Right atrium auricular region (tissue), 2 donors: ENCODE data around the gene DGAT2. TPM values are rescaled to one million over a fixed set of nuclear protein-coding genes. Genes with fewer than 3 reads are reported as not detected.
"Not testable (repeated sequence)": the region's sequence is repeated elsewhere in the genome, so short reads cannot be mapped to it uniquely, and the experiment has no call there.

Experiments used
- DNase-seq: peaks from one replicate; pipeline ENCODE4 v3.0.0-alpha.2; 2019; ENCODE audit warnings: low spot score
- H3K27ac ChIP-seq, 2 donors: fragments of 200-600 bp; sonication (generic); 1 replicate in 1 of 2; 2 replicates in 1 of 2; pipeline ENCODE4 v1.5.1; 2016 to 2019
- H3K27me3 ChIP-seq, 2 donors: fragments of 200-600 bp; sonication (generic); one replicate each; pipeline versions ENCODE4 v1.5.1 to v1.6.0; 2017 to 2019
- H3K36me3 ChIP-seq: fragments of 200-600 bp; sonication (generic); one replicate; pipeline ENCODE4 v1.5.1; 2016
- H3K4me1 ChIP-seq, 2 donors: fragments of 200-600 bp; sonication (generic); one replicate each; pipeline versions ENCODE4 v1.5.1 to v1.6.0; 2017 to 2019
- H3K4me3 ChIP-seq, 2 donors: fragments of 200-600 bp; sonication (generic); 1 replicate in 1 of 2; 2 replicates in 1 of 2; pipeline ENCODE4 v1.5.1; 2017 to 2019; ENCODE audit warnings: mild to moderate bottlenecking in 1 of 2, moderate library complexity in 1 of 2
- H3K9me3 ChIP-seq, 2 donors: fragments of 200-600 bp; sonication (generic); one replicate each; pipeline ENCODE4 v1.5.1; 2019
- CTCF ChIP-seq, 2 donors: fragments of 200-600 bp; sonication (generic); IDR thresholded peaks; one replicate each; pipeline ENCODE4 v1.5.1; 2019; ENCODE audit warnings: antibody characterized with exemption in 2 of 2
- total RNA-seq, 2 donors: library from RNA; depleted of rRNA; stranded (reverse); fragments of >200 nt; gene quantifications; one replicate each; pipeline ENCODE4 v1.1.0, GENCODE V29; 2016

The DGAT2 gene
- total RNA-seq, 2 donors from 2014 or later = 2.7 to 27.7 TPM

DNA sequence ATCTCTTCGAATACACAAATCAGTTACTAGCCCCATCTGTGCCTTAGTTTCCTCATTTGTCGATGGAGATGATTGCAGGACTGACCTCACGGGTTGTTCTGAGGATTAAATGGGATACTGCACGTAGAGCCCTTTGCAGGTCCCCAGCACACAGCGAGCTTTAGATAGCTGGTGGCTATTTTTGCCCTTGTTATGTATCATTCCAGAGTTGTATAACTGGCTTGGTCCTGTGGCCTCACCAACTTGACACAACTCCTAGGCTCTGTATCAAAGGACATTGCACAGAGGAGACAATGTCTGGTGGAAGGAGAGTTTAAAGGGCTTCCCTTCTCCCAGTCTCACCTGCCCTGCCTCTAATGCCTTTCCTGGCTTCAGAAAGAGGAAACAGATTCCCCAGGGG lies 22.8 kb upstream of the DGAT2 start:
- peak overlapping the region; percentile 53 to 82 for H3K27ac ChIP-seq
- no peak for DNase-seq

DNA sequence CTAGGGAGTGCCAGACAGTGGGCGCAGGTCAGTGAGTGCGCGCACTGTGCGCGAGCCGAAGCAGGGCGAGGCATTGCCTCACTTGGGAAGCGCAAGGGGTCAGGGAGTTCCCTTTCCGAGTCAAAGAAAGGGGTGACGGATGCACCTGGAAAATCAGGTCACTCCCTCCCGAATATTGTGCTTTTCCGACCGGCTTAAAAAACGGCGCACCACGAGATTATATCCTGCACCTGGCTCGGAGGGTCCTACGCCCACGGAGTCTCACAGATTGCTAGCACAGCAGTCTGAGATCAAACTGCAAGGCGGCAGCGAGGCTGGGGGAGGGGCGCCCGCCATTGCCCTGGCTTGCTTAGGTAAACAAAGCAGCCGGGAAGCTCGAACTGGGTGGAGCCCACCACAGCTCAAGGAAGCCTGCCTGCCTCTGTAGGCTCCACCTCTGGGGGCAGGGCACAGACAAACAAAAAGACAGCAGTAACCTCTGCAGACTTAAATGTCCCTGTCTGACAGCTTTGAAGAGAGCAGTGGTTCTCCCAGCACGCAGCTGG lies 19.8 kb upstream of the DGAT2 start:
- not testable (repeated sequence) for H3K27ac ChIP-seq, H3K9me3 ChIP-seq, H3K27me3 ChIP-seq, H3K36me3 ChIP-seq, H3K4me3 ChIP-seq, DNase-seq
- H3K4me1 ChIP-seq = peaks cover 0 to 14% of the 10 kb centered on the region in 2 donors

More for the DNA sequence above, 22.8 kb upstream of the DGAT2 start:
- Histone ChIP-seq H3K9me3 (no peaks in the 10 kb centered on the region), H3K4me3 (no peak overlapping the region), H3K4me1 (peaks cover 0 to 18% of the 10 kb centered on the region in 2 donors), H3K27me3 (no peaks in the 10 kb centered on the region), H3K36me3 (no peaks in the 10 kb centered on the region)
- no peak for TF ChIP-seq CTCF (IDR thresholded peaks at IDR 0.05)

- not testable (repeated sequence) for H3K4me1 ChIP-seq, H3K4me3 ChIP-seq, H3K27me3 ChIP-seq, H3K9me3 ChIP-seq, H3K36me3 ChIP-seq, H3K27ac ChIP-seq, DNase-seq
These were observed 13.6 kb upstream of the DGAT2 start for GRCh38 chr11:75754933-75755332.

DNA sequence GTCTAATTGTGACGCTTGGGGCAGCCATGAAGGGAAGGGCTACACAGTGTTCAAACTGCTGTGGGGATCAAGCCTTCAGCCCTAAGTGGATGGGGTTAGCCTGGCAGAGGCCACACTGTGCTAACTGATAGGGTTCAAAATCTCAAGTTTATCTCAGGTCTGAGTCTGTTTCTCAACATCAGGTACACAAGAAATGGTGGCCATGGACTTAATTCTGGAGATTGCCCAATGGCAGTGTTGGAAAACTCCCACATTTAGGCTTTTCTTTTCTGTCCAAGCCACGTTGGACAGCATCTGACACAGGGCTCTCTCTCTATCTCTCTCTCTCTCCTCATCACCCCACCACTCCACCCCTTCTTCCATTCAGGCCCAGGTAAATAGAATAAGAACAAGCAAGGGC lies 10.9 kb upstream of the DGAT2 start:
- TF ChIP-seq CTCF (IDR thresholded peaks at IDR 0.05) = no peak
- Histone ChIP-seq H3K9me3 (no peaks in the 10 kb centered on the region), H3K36me3 (no peaks in the 10 kb centered on the region), H3K4me3 (no peak overlapping the region), H3K27me3 (no peaks in the 10 kb centered on the region), H3K4me1 (no peaks in the 10 kb centered on the region), H3K27ac (no peak overlapping the region)
- no peak for DNase-seq

- Histone ChIP-seq H3K27me3 (no peaks in the 10 kb centered on the region), H3K36me3 (no peaks in the 10 kb centered on the region), H3K27ac (no peak overlapping the region), H3K9me3 (no peaks in the 10 kb centered on the region), H3K4me3 (no peak overlapping the region), H3K4me1 (no peaks in the 10 kb centered on the region)
- no peak for TF ChIP-seq CTCF (IDR thresholded peaks at IDR 0.05)
- DNase-seq = no peak
These were observed 8.7 kb upstream of the DGAT2 start for GRCh38 chr11:75759832-75760231.

- no peaks in the 10 kb centered on the region for H3K4me1 ChIP-seq
- no peaks in the 10 kb centered on the region for H3K36me3 ChIP-seq
- no peaks in the 10 kb centered on the region for H3K27me3 ChIP-seq
- H3K27ac ChIP-seq = no peak overlapping the region
- no peak for DNase-seq
- no peak overlapping the region for H3K4me3 ChIP-seq
- no peaks in the 10 kb centered on the region for H3K9me3 ChIP-seq
- no peak for TF ChIP-seq CTCF (IDR thresholded peaks at IDR 0.05)
These were observed 8.3 kb upstream of the DGAT2 start for GRCh38 chr11:75760243-75760642.

DNA sequence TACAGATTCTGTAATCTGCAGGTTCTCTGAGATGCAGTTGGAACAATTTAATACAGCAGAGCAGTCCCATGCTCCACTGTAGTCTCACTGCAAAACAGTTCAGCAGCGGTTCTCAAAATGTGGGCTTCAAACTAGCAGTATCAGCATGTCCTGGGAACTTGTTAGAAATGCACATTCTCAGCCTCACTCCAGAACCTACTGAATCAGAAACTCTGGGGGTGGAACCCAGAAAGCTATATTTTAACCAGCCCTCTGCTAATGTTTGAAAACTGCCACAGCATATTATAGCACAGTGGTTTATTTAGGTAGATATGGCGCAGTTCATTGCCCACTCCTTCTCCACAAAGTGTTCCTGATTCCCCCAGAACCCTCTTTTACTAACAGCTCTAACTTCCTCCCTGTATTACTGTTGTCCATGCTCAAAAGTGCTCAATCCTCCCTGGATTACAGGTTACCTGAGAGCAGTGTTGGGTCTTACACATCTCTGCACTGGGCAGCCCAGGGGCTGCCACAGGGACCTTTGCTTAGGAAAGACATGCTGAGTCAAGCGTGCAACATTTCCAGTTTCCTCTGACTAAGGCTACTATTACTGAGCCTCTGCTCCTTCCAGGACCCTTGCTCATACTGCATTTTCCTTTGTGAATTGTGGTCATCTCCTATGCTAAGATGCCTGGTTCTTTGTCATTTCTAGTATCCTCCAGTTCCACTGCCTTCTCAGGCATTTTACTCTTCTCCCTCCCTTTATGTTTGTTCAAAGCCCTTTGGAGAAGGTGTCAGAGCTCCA lies 7.7 kb upstream of the DGAT2 start:
- Histone ChIP-seq H3K27me3 (no peaks in the 10 kb centered on the region), H3K9me3 (no peaks in the 10 kb centered on the region), H3K4me1 (no peaks in the 10 kb centered on the region), H3K27ac (no peak overlapping the region), H3K4me3 (no peak overlapping the region), H3K36me3 (no peaks in the 10 kb centered on the region)
- no peak for DNase-seq
- no peak for TF ChIP-seq CTCF (IDR thresholded peaks at IDR 0.05)
